Bronchial epithelial cell (primary cell): ENCODE measurements around the gene ZNF710. TPM values are rescaled to one million over a fixed set of nuclear protein-coding genes. Genes with fewer than 3 reads are reported as not detected.

ENCODE experiments used
- DNase-seq: peaks from one replicate; pipeline ENCODE4 v3.0.0-alpha.2; 2010; ENCODE audit warnings: low read depth
- FAIRE-seq: peaks from 2 replicates; lab custom pipeline; 2011; peaks lifted over from hg19 to GRCh38; lab: Jason Lieb, UNC
- H3K27me3 ChIP-seq: 2 replicates; pipeline ENCODE4 v1.5.1; 2011; ENCODE audit warnings: low read length; ENCODE audit not compliant: control insufficient read depth, insufficient read depth
- H3K36me3 ChIP-seq: 2 replicates; pipeline ENCODE4 v1.5.1; 2011; ENCODE audit warnings: low read length; ENCODE audit not compliant: control insufficient read depth, insufficient read depth
- H3K4me3 ChIP-seq: 2 replicates; pipeline ENCODE4 v1.5.1; 2011; ENCODE audit warnings: mild to moderate bottlenecking, low read depth, low read length, control low read depth
- total RNA-seq: library from RNA; depleted of rRNA; stranded (reverse); fragments of >200 nt; gene quantifications from 2 replicates; pipeline ENCODE4 v1.2.1, GENCODE V29; 2014
- TF ChIP-seq, protein P1 (sequence below): IDR thresholded peaks from 2 replicates; pipeline ENCODE4 v1.5.1; 2011; ENCODE audit warnings: mild to moderate bottlenecking, moderate library complexity, low read length, control low read depth, inconsistent platforms; ENCODE audit not compliant: insufficient read depth, severe bottlenecking

Gene ZNF710
- total RNA-seq, 1 donor from 2014 or later: 7.6 TPM

DNA sequence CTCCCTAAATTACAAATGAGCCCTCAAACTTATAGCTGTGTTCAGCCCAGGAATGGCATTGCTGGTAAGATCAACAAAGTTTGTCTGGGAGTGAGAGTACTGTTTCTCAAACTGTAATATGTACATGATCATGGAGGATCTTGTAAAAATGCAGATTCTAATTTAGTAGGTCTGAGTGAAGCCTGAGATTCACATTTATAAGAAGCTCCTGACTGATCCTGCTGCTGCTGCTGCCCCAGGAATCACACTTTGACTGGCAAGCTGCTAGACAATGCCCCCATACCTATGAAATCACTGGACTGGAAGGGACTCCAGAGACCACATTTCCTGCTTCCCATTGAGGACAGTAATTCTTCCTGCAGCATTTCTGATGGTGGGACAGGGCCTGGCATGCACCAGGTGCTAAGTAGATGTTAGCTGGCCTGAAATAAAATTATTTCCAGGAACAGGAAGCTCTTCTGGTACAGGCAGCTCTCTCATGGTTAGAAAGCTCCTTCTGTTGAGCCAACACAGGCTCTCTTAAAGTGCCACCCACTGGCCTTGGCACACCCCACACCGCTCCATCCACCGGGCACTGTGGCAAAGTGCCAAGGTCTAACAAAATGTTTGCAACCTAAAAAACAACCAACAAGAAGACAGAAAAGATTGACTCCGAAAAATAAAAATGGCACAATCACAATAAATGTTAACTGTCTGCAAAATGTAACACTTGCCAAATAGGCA lies 36.7 kb upstream of the ZNF710 start:
- DNase-seq (no peak), FAIRE-seq (no peak)
- no peaks in the 10 kb centered on the region for H3K36me3 ChIP-seq
- TF ChIP-seq, protein P1, sequence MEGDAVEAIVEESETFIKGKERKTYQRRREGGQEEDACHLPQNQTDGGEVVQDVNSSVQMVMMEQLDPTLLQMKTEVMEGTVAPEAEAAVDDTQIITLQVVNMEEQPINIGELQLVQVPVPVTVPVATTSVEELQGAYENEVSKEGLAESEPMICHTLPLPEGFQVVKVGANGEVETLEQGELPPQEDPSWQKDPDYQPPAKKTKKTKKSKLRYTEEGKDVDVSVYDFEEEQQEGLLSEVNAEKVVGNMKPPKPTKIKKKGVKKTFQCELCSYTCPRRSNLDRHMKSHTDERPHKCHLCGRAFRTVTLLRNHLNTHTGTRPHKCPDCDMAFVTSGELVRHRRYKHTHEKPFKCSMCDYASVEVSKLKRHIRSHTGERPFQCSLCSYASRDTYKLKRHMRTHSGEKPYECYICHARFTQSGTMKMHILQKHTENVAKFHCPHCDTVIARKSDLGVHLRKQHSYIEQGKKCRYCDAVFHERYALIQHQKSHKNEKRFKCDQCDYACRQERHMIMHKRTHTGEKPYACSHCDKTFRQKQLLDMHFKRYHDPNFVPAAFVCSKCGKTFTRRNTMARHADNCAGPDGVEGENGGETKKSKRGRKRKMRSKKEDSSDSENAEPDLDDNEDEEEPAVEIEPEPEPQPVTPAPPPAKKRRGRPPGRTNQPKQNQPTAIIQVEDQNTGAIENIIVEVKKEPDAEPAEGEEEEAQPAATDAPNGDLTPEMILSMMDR: no peak
- H3K4me3 ChIP-seq: no peak overlapping the region
- no peaks in the 10 kb centered on the region for H3K27me3 ChIP-seq

DNA sequence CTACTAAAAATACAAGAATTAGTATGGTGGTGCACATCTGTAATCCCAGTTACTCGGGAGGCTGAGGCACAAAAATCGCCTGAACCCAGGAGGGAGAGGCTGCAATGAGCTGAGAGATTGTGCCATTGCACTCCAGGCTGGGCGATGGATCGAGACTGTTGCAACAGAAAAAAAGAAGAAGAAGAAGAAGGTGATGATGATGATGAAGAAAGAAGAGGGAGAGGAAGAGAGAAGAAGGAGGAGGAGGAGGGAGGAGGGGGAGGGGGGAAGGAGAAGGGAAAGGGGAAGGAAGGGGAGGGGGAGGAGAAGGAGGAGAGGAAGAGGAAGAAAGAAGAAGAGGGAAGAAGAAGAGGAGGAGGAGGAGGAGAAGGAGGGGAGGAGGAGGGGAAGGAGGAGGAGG lies 33.2 kb upstream of the ZNF710 start:
- FAIRE-seq (no peak), DNase-seq (no peak)
- TF ChIP-seq, protein P1: no peak
- Histone ChIP-seq H3K27me3 (no peaks in the 10 kb centered on the region), H3K4me3 (no peak overlapping the region), H3K36me3 (no peaks in the 10 kb centered on the region)

DNA sequence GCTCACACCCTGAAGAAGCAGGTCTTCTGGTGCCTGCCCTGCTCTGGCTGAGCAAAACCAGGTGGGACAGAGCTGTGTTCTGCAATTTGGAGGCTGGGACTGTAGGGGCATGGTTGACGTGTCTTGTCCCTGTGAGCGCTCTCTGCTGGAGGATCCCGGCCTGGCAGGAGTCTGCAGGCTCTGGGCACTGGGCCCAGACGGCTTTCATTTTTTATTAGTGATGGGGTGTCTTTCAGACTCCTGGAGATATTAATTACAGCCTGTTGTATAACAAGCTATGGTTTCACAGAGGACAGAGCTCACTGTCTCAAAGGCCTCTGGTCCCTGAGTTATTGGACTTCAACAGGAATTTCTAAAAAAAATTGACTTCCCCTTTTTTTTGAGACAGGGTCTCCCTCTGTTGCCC lies 29.5 kb upstream of the ZNF710 start:
- TF ChIP-seq, protein P1: peak; percentile 85
- FAIRE-seq (no peak), DNase-seq (peak; percentile 53)
- no peak overlapping the region for H3K4me3 ChIP-seq
- no peaks in the 10 kb centered on the region for H3K27me3 ChIP-seq
- H3K36me3 ChIP-seq: no peaks in the 10 kb centered on the region

DNA sequence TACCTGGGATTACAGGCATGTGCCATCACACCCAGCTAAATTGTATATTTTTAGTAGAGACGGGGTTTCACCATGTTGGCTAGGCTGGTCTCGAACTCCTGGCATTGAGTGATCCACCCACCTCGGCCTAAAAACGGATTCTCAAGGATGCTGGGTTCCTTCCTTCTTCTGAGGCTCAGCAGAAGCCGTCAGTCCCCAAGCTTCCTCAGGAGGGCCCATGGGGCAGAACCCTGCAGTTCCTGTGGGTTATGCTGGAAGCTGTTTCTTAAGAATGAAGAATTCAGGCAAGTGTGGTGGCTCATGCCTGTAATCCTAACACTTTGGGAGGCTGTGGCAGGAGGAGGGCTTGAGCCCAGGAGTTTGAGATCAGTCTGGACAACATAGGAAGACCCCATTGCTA lies 29.0 kb upstream of the ZNF710 start:
- FAIRE-seq (no peak), DNase-seq (no peak)
- Histone ChIP-seq H3K27me3 (no peaks in the 10 kb centered on the region), H3K36me3 (no peaks in the 10 kb centered on the region), H3K4me3 (no peak overlapping the region)
- TF ChIP-seq, protein P1: no peak

DNA sequence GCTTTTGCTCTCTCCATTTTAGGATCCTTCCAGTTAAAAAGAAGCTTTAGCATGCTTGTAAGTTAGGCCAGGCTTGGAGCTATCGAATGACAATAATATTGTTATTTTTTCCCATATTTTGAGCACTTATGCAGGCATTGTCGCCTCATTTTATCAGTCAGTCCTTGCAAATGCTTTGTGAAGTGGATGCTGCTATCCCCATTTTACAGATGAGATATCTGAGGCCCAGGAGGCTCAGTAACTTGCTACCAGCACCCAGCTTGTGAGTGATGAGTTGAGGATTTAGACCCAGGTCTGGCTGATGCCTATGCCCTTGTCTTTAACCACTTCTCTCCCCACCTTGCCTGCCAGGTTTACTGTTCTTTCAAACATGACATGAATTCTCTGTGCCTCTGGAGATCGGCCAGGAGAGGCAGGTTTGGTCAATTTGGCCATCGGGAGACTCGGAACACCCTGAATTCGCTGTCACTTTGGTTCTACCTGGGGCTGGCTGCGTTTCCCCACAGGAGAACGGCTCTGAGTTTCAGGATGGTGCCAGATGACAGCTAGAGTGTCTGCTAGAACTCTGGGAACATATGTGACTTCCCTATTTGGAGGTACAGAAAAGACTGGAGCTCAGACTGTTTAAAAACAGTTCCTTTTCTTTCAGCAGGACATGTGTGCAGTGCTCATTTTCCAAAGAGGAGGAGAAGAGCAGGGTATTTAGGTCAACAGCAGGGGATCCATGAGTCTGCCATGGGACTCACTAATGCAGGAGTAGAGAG lies 25.5 kb upstream of the ZNF710 start:
- no peaks in the 10 kb centered on the region for H3K36me3 ChIP-seq
- DNase-seq: no peak
- no peak overlapping the region for H3K4me3 ChIP-seq
- no peaks in the 10 kb centered on the region for H3K27me3 ChIP-seq
- FAIRE-seq: no peak
- TF ChIP-seq, protein P1: no peak
